ENCODE measurements around the gene MARCHF2. TPM values are rescaled to one million over a fixed set of nuclear protein-coding genes. Genes with fewer than 3 reads are reported as not detected.

MARCHF2 gene
- total RNA-seq, 6 donors from 2014 or later, result 72.2 to 266 (median 111) TPM

- Histone ChIP-seq H3K36me3 (peaks cover 17 to 88% (median 48%) of the 10 kb centered on the region in 4 donors), H3K4me3 (no peak overlapping the region), H3K9me3 (no peaks in the 10 kb centered on the region), H3K27ac (no peak overlapping the region), H3K4me1 (peaks cover 14 to 50% (median 35%) of the 10 kb centered on the region in 4 donors), H3K27me3 (no peaks in the 10 kb centered on the region)
- DNase-seq (no peak), ATAC-seq (ENCODE audit: low FRiP score in 2 of 2) (no peak)
- TF ChIP-seq POLR2A (IDR thresholded peaks at IDR 0.05) (no peak), POLR2AphosphoS5 (IDR thresholded peaks at IDR 0.05) (no peak), EP300 (IDR thresholded peaks at IDR 0.05) (no peak)
- TF ChIP-seq, protein P1, sequence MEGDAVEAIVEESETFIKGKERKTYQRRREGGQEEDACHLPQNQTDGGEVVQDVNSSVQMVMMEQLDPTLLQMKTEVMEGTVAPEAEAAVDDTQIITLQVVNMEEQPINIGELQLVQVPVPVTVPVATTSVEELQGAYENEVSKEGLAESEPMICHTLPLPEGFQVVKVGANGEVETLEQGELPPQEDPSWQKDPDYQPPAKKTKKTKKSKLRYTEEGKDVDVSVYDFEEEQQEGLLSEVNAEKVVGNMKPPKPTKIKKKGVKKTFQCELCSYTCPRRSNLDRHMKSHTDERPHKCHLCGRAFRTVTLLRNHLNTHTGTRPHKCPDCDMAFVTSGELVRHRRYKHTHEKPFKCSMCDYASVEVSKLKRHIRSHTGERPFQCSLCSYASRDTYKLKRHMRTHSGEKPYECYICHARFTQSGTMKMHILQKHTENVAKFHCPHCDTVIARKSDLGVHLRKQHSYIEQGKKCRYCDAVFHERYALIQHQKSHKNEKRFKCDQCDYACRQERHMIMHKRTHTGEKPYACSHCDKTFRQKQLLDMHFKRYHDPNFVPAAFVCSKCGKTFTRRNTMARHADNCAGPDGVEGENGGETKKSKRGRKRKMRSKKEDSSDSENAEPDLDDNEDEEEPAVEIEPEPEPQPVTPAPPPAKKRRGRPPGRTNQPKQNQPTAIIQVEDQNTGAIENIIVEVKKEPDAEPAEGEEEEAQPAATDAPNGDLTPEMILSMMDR (IDR thresholded peaks at IDR 0.05), result no peak
- whole genome bisulfite sequencing, 2 donors, result 84 to 90% methylated on average over 4 to 7 of the region's 8 CpGs
Measured at GRCh38 chr19:8476524-8476923, 63.4 kb downstream of the MARCHF2 start.

DNA sequence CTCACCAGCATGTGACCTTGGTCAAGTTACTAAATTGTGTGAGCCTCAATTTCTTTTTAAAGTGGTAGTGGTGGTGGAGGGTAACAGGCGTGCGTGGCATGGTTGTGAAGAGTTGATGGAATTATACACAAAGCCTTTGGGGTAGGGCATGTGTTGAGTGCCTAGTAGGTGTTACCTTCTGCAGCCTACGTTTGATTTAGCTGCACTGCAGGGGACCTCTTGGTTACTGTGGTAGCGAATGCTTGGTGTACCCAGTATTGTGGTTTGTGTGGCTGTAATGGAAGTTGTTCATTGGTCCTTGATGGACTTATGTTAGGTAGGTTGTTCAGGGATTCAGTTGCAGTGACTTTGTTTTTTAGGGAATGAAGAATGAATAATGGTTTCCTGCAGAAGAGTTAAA lies 64.8 kb downstream of the MARCHF2 start:
- H3K36me3 ChIP-seq, result peaks cover 18 to 86% (median 41%) of the 10 kb centered on the region in 4 donors
- no peak for TF ChIP-seq EP300 (IDR thresholded peaks at IDR 0.05)
- TF ChIP-seq POLR2A (IDR thresholded peaks at IDR 0.05), result no peak
- no peak for TF ChIP-seq POLR2AphosphoS5 (IDR thresholded peaks at IDR 0.05)
- TF ChIP-seq, protein P1 (IDR thresholded peaks at IDR 0.05), result no peak
- H3K27me3 ChIP-seq, result no peaks in the 10 kb centered on the region
- no peaks in the 10 kb centered on the region for H3K9me3 ChIP-seq
- no peak for DNase-seq
- H3K4me3 ChIP-seq, result no peak overlapping the region
- peak overlapping the region in 1 of 4 donors; percentile 9 for H3K27ac ChIP-seq
- 81% methylated on average over 4 of the region's 4 CpGs for WGBS, 2 donors
- peaks cover 19 to 54% (median 36%) of the 10 kb centered on the region in 4 donors for H3K4me1 ChIP-seq
- ATAC-seq (ENCODE audit: low FRiP score in 2 of 2), result no peak

DNA sequence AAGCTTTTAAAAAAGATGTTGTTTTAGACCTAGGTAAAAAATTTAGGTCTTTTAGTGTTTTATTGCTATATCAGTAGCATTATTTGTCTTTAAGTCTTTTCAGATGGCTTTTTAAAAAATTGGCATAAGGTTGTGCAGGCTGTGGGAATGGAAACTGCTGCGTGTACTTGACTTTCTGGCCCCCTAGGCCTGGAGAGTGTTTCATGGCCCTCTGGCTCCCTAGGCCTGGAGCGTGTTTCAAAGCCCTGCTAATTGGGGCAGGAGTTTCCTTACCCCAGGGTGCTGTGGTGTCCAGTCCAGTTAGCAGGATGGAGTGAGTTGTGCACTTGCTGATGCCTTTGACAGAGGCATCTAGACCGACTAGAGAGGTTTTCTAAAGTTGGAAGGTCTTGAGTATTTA lies 65.5 kb downstream of the MARCHF2 start:
- 74 to 82% methylated on average over 3 of the region's 3 CpGs for WGBS, 2 donors

DNA sequence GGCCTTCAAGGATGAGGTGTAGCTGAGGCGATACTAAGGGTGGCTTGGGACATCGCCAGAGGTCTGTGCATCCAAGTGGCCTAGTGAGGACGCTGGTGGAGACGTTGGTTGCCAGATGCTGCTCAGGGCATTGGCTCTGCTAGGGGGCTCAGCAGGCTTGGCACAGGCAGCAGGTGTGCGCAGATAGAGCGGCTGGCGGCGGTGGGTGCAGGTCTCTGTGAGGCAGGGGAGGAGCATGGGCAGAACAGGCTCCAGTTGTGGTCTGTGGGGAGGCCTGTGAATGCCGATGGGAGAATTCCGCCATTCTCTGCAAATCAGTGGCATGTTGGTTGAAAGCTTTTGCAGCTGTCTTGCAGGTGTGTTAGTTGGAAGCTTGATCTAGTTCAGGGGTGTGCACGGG lies 68.1 kb downstream of the MARCHF2 start:
- WGBS, 2 donors, result 76 to 83% methylated on average over 11 of the region's 11 CpGs
- Histone ChIP-seq H3K4me1 (peaks cover 19 to 70% (median 37%) of the 10 kb centered on the region in 4 donors), H3K27me3 (no peaks in the 10 kb centered on the region), H3K36me3 (peaks cover 26 to 85% (median 42%) of the 10 kb centered on the region in 4 donors), H3K4me3 (no peak overlapping the region), H3K9me3 (no peaks in the 10 kb centered on the region), H3K27ac (peak overlapping the region; percentile 37 to 68 (median 45))
- TF ChIP-seq, protein P1 (IDR thresholded peaks at IDR 0.05), result no peak
- TF ChIP-seq POLR2AphosphoS5 (IDR thresholded peaks at IDR 0.05), result no peak
- TF ChIP-seq EP300 (IDR thresholded peaks at IDR 0.05), result no peak
- TF ChIP-seq POLR2A (IDR thresholded peaks at IDR 0.05), result no peak
- ATAC-seq (ENCODE audit: low FRiP score in 2 of 2) (no peak), DNase-seq (peak in 1 of 2 donors; percentile 60)

More for the DNA sequence above, 65.5 kb downstream of the MARCHF2 start:
- no peak overlapping the region for H3K27ac ChIP-seq
- TF ChIP-seq POLR2AphosphoS5 (IDR thresholded peaks at IDR 0.05) (no peak), EP300 (IDR thresholded peaks at IDR 0.05) (no peak), POLR2A (IDR thresholded peaks at IDR 0.05) (no peak)
- TF ChIP-seq, protein P1 (IDR thresholded peaks at IDR 0.05), result no peak
- peaks cover 22 to 86% (median 41%) of the 10 kb centered on the region in 4 donors for H3K36me3 ChIP-seq
- no peak for ATAC-seq (ENCODE audit: low FRiP score in 2 of 2)
- H3K9me3 ChIP-seq, result no peaks in the 10 kb centered on the region
- no peak overlapping the region for H3K4me3 ChIP-seq
- DNase-seq, result no peak
- no peaks in the 10 kb centered on the region for H3K27me3 ChIP-seq
- peaks cover 19 to 52% (median 32%) of the 10 kb centered on the region in 4 donors for H3K4me1 ChIP-seq

- DNase-seq, result peak in 1 of 2 donors; percentile 40
- H3K4me3 ChIP-seq, result no peak overlapping the region
- TF ChIP-seq EP300 (IDR thresholded peaks at IDR 0.05) (no peak), POLR2A (IDR thresholded peaks at IDR 0.05) (no peak), POLR2AphosphoS5 (IDR thresholded peaks at IDR 0.05) (no peak)
- TF ChIP-seq, protein P1 (IDR thresholded peaks at IDR 0.05), result no peak
- H3K9me3 ChIP-seq, result no peaks in the 10 kb centered on the region
- H3K36me3 ChIP-seq, result peaks cover 28 to 85% (median 43%) of the 10 kb centered on the region in 4 donors
- WGBS, 2 donors, result 87 to 88% methylated on average over 6 of the region's 6 CpGs
- H3K4me1 ChIP-seq, result peaks cover 19 to 72% (median 38%) of the 10 kb centered on the region in 4 donors
- no peaks in the 10 kb centered on the region for H3K27me3 ChIP-seq
- peak overlapping the region in 3 of 4 donors; percentile 37 to 68 (median 48) for H3K27ac ChIP-seq
- ATAC-seq (ENCODE audit: low FRiP score in 2 of 2), result no peak
Measured at GRCh38 chr19:8481616-8482015, 68.5 kb downstream of the MARCHF2 start.
